HL-60 (cell line): ENCODE data around the gene ASPSCR1.

Source experiments
- DNase-seq, 2 experiments: peaks; one replicate each; pipeline ENCODE4 v3.0.0-alpha.2; 2010 to 2020; ENCODE audit warnings: low read depth in 1 of 2, low spot score in 1 of 2
- H3K27ac ChIP-seq: fragments of 250-450 bp; sonication (Bioruptor Pico); replicated peaks from 2 replicates; pipeline ENCODE4 v1.5.1; 2020; ENCODE audit warnings: mild to moderate bottlenecking, moderate library complexity
- H3K27me3 ChIP-seq: fragments of 250-450 bp; sonication (Bioruptor Pico); 2 replicates; pipeline ENCODE4 v1.5.1; 2021; ENCODE audit warnings: mild to moderate bottlenecking, moderate library complexity; ENCODE audit not compliant: insufficient read depth, poor library complexity, severe bottlenecking
- H3K4me3 ChIP-seq: replicated peaks from 2 replicates; pipeline ENCODE4 v1.5.1; 2011; ENCODE audit warnings: mild to moderate bottlenecking, control low read depth, low read length; ENCODE audit not compliant: insufficient read depth
- CTCF ChIP-seq: IDR thresholded peaks from one replicate; pipeline ENCODE4 v1.5.1; 2011; ENCODE audit warnings: low read length, control low read depth, inconsistent platforms; ENCODE audit not compliant: insufficient read depth
- GABPA ChIP-seq: IDR thresholded peaks from 2 replicates; pipeline ENCODE4 v1.6.1; 2012; ENCODE audit warnings: low read depth
- POLR2AphosphoS5 ChIP-seq: IDR thresholded peaks from 2 replicates; pipeline ENCODE4 v1.6.1; 2012; ENCODE audit warnings: low read depth
- REST ChIP-seq: IDR thresholded peaks from 2 replicates; pipeline ENCODE4 v1.6.1; 2012; ENCODE audit warnings: low read depth; ENCODE audit not compliant: insufficient replicate concordance
- SPI1 ChIP-seq: IDR thresholded peaks from 2 replicates; pipeline ENCODE4 v1.6.1; 2012; ENCODE audit warnings: low read depth, mild to moderate bottlenecking, borderline replicate concordance

ASPSCR1 gene

GRCh38 chr17:82062984-82063368 is 85.5 kb downstream of the ASPSCR1 start:
- Histone ChIP-seq H3K4me3 (no peak overlapping the region), H3K27ac (no peak overlapping the region), H3K27me3 (no peaks in the 10 kb centered on the region)
- TF ChIP-seq POLR2AphosphoS5 (no peak), GABPA (no peak), CTCF (no peak)
- DNase-seq: no peak

- DNase-seq: no peak
- Histone ChIP-seq H3K27me3 (no peaks in the 10 kb centered on the region), H3K27ac (no peak overlapping the region), H3K4me3 (no peak overlapping the region)
- TF ChIP-seq SPI1 (no peak), POLR2AphosphoS5 (no peak; the same call in 1 of the 2 replicates), GABPA (no peak), CTCF (no peak), REST (no peak)
These were observed 86.3 kb downstream of the ASPSCR1 start for GRCh38 chr17:82063424-82064415.

- DNase-seq: no peak
- Histone ChIP-seq H3K27me3 (no peaks in the 10 kb centered on the region), H3K4me3 (peak overlapping the region; percentile 96), H3K27ac (peak overlapping the region; percentile 76)
- no peak for TF ChIP-seq GABPA
- no peak for TF ChIP-seq POLR2AphosphoS5
- no peak for TF ChIP-seq SPI1
- no peak for TF ChIP-seq CTCF
- TF ChIP-seq REST: no peak
These were observed 87.2 kb downstream of the ASPSCR1 start for GRCh38 chr17:82064433-82065192.
